K562 (cell line): ENCODE results near the gene ATP5PO. TPM values are rescaled to one million over a fixed set of nuclear protein-coding genes. Genes with fewer than 3 reads are reported as not detected.

Experiments
- ATAC-seq: fragments of 200-7000 bp; cut with Tn5 transposase; 3 replicates; pipeline ENCODE4 v1.9.1; 2020; ENCODE audit warnings: moderate library complexity
- BruUV-seq: library from RNA; stranded (reverse); fragments of 400-500 nt; replicated peaks from 2 replicates; lab custom pipeline; 2021; lab: Mats Ljungman, UMichigan
- CTCF ChIA-PET: fragments of 300-600 bp; formaldehyde crosslinking; extraction: SDS; loops from one replicate; lab custom pipeline; 2021; ENCODE audit warnings: low intra/inter-chr PET ratio; lab: Yijun Ruan, JAX
- POLR2A ChIA-PET: fragments of 300-600, 350-650 bp; sonication (Branson Sonifier 250); formaldehyde crosslinking; extraction: SDS; loops from one replicate; lab custom pipeline; 2021; ENCODE audit warnings: antibody characterized with exemption, inconsistent platforms; lab: Yijun Ruan, JAX
- DNase-seq, 4 experiments: peaks; one replicate each; pipeline versions ENCODE4 v3.0.0 to v3.0.0-alpha.2; 2011 to 2018; ENCODE audit warnings: low spot score in 3 of 4, mixed read lengths in 3 of 4; ENCODE audit errors: extremely low read depth in 1 of 4
- FAIRE-seq: peaks from 2 replicates; lab custom pipeline; 2011; peaks lifted over from hg19 to GRCh38; lab: Jason Lieb, UNC
- H2AFZ ChIP-seq: 2 replicates; pipeline ENCODE4 v1.6.0; 2011; ENCODE audit warnings: low read depth, low read length, control low read depth, inconsistent platforms
- H3K27ac ChIP-seq: fragments of 200-600 bp; 3 replicates; pipeline ENCODE4 v1.8.0; 2011; ENCODE audit warnings: low read depth, mild to moderate bottlenecking, control low read depth, inconsistent platforms, low read length, moderate library complexity, mixed read lengths; ENCODE audit errors: extremely low read depth
- H3K27me3 ChIP-seq, 2 experiments: fragments of 300-600 bp in 1 of 2; 2 replicates in 1 of 2; 3 replicates in 1 of 2; pipeline versions ENCODE4 v1.6.0 to v1.8.0; 2011; ENCODE audit warnings: inconsistent platforms in 2 of 2, low read length in 2 of 2, mild to moderate bottlenecking in 1 of 2, mixed read lengths in 1 of 2, moderate library complexity in 1 of 2; ENCODE audit not compliant: control insufficient read depth in 2 of 2, insufficient read depth in 2 of 2
- H3K36me3 ChIP-seq: fragments of 300-600 bp; 3 replicates; pipeline ENCODE4 v1.8.0; 2011; ENCODE audit warnings: mild to moderate bottlenecking, low read length, inconsistent platforms; ENCODE audit not compliant: control insufficient read depth, insufficient read depth
- H3K4me1 ChIP-seq, 2 experiments: fragments of 200-600 bp in 1 of 2; replicated peaks in 1 of 2; 2 replicates in 1 of 2; 3 replicates in 1 of 2; pipeline versions ENCODE4 v1.5.1 to v1.8.0; 2011; ENCODE audit warnings: inconsistent platforms in 2 of 2, low read length in 2 of 2, mild to moderate bottlenecking in 1 of 2, mixed read lengths in 1 of 2, moderate library complexity in 1 of 2; ENCODE audit not compliant: control insufficient read depth in 2 of 2, insufficient read depth in 2 of 2
- H3K4me2 ChIP-seq: 2 replicates; pipeline ENCODE4 v1.6.1; 2011; ENCODE audit warnings: low read length, control low read depth, inconsistent platforms, mixed read lengths; ENCODE audit not compliant: insufficient read depth
- H3K4me3 ChIP-seq: fragments of 200-600 bp; sonication (generic), shearing (Covaris generic); 2 replicates; pipeline ENCODE4 v1.5.1; 2016; ENCODE audit warnings: control low read depth, inconsistent platforms
- H3K79me2 ChIP-seq: fragments of 200-600 bp; 3 replicates; pipeline ENCODE4 v1.8.0; 2011; ENCODE audit warnings: low read length, inconsistent platforms; ENCODE audit not compliant: control insufficient read depth, insufficient read depth
- H3K9ac ChIP-seq, 2 experiments: 2 replicates each; pipeline versions ENCODE4 v1.6.0 to v1.6.1; 2011; ENCODE audit warnings: low read depth in 2 of 2, low read length in 2 of 2, control low read depth in 1 of 2, inconsistent platforms in 1 of 2, mild to moderate bottlenecking in 1 of 2, mixed read lengths in 1 of 2; ENCODE audit not compliant: insufficient read depth in 1 of 2
- H3K9me1 ChIP-seq: one replicate; pipeline ENCODE4 v1.6.0; 2011; ENCODE audit warnings: inconsistent platforms, mild to moderate bottlenecking, low read length, moderate library complexity; ENCODE audit not compliant: control insufficient read depth, insufficient read depth
- H3K9me3 ChIP-seq: replicated peaks from 2 replicates; pipeline ENCODE4 v1.5.1; 2011; ENCODE audit warnings: low read depth, low read length, inconsistent platforms; ENCODE audit not compliant: control insufficient read depth, insufficient read depth
- H4K20me1 ChIP-seq: replicated peaks from 2 replicates; pipeline ENCODE4 v1.6.1; 2011; ENCODE audit warnings: low read length, inconsistent platforms, mixed read lengths; ENCODE audit not compliant: control insufficient read depth, insufficient read depth
- EP300 ChIP-seq: IDR thresholded peaks from 2 replicates; pipeline ENCODE4 v1.6.1; 2012; ENCODE audit warnings: low read length, improper control_type of control experiment
- L3MBTL2 ChIP-seq: fragments of 450-650 bp; IDR thresholded peaks from 2 replicates; pipeline ENCODE4 v1.6.1; 2016; ENCODE audit warnings: mild to moderate bottlenecking, moderate library complexity
- POLR2H ChIP-seq: IDR thresholded peaks from 2 replicates; pipeline ENCODE4 v1.6.1; 2016; ENCODE audit warnings: missing genetic modification characterization, low read depth, mild to moderate bottlenecking, control low read depth, missing compliant biosample characterization, moderate library complexity
- ZNF217 ChIP-seq: sonication (generic); formaldehyde crosslinking; IDR thresholded peaks from 2 replicates; pipeline ENCODE4 v1.8.0; 2022; ENCODE audit warnings: mild to moderate bottlenecking, missing genetic modification reagents
- ZNF23 ChIP-seq: fragments of 250-450 bp; sonication (Bioruptor Pico); IDR thresholded peaks from 2 replicates; pipeline ENCODE4 v1.4.0; 2020; ENCODE audit warnings: mild to moderate bottlenecking
- ZNF551 ChIP-seq: fragments of 250-450 bp; sonication (Bioruptor Pico); IDR thresholded peaks from 2 replicates; pipeline ENCODE4 v1.5.0; 2021; ENCODE audit warnings: mild to moderate bottlenecking, moderate library complexity
- WGBS: fragments of 100-300 bp; shearing (Covaris generic); methylation state at CpG from one replicate; pipeline ENCODE4 v1.1.6; 2016; ENCODE audit warnings: low coverage, mixed read lengths; ENCODE audit not compliant: insufficient coverage; ENCODE audit errors: missing lambda C conversion rate; 5-methylcytosine and 5-hydroxymethylcytosine counted together
- in situ Hi-C: fragments of 300-500 bp; cut with MboI; formaldehyde crosslinking; loops from 4 replicates; pipeline ENCODE4 v1.15.0; 2018; ENCODE audit warnings: inconsistent platforms, mixed read lengths
- intact Hi-C: fragments of 100-400 bp; cut with micrococcal nuclease; formaldehyde crosslinking; loops from 2 replicates; pipeline ENCODE4 v1.14.2; 2022
- polyA plus RNA-seq, 8 experiments: library from polyadenylated mRNA; depleted of rRNA in 4 of 8; stranded (reverse) in 5 of 8; unstranded in 3 of 8; fragments of >200 nt; fragmentation: Nextera tagmentation in 2 of 8; fragmentation: Illumina TruSeq in 1 of 8; extraction: Ambion mirVana in 2 of 8; extraction: Trizol in 1 of 8; gene quantifications; 2 replicates each; pipeline versions ENCODE4 v1.2.1 to v1.2.3, GENCODE V29; 2011 to 2014; ENCODE audit warnings: inconsistent platforms in 1 of 8, missing spikeins in 1 of 8
- total RNA-seq, 7 experiments: library from RNA; depleted of rRNA in 6 of 7; stranded (reverse); fragments of >200 nt in 6 of 7; fragmentation: Illumina TruSeq in 2 of 7; extraction: Trizol in 2 of 7; gene quantifications; 2 replicates each; pipeline versions ENCODE4 v1.2.1 to v1.2.3, GENCODE V29; 2011 to 2021; ENCODE audit warnings: low replicate concordance in 1 of 7
- TF ChIP-seq, protein P1 (sequence below), 3 experiments: IDR thresholded peaks in 2 of 3; conservative IDR thresholded peaks in 1 of 3; 2 replicates each; pipeline ENCODE4 v1.5.1; 2011 to 2012; ENCODE audit warnings: low read length in 3 of 3, mild to moderate bottlenecking in 3 of 3, control low read depth in 2 of 3, improper control_type of control experiment in 1 of 3, inconsistent platforms in 1 of 3, low read depth in 1 of 3, mixed read lengths in 1 of 3, moderate library complexity in 1 of 3; ENCODE audit not compliant: insufficient read depth in 2 of 3
- TF ChIP-seq, protein P2 (sequence below): sonication (generic); formaldehyde crosslinking; IDR thresholded peaks from 2 replicates; pipeline ENCODE4 v1.8.1; 2023; ENCODE audit warnings: mild to moderate bottlenecking, missing genetic modification reagents
- TF ChIP-seq, protein P3 (sequence below): fragments of 250-450 bp; sonication (Bioruptor Pico); IDR thresholded peaks from 2 replicates; pipeline ENCODE4 v1.5.1; 2021; ENCODE audit warnings: mild to moderate bottlenecking

ATP5PO gene
- total and polyA plus RNA-seq, 9 of the 15 experiments (the other 6 are each of a cell fraction or from before 2014, with no cell fraction given): 367 to 2,722 (median 808) TPM

DNA sequence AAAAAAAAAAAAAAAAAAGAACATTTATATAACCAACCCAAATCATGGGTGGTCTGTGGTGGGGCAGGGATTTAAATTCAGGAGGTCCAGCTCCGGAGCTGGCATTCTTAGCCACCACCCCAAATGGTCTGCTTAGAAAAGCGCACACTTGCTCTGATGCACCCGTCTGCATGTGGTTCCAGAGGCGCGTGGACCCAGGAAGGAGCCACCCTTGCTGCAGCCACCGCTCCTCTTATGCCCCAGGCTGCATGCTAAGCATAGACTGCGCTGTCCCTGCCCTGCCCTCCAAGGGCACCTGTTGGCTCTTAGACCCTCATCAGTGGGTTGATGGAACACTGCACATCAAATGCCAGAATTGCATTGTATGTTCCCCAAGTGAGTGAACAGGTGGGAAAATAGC is 41.4 kb downstream of the ATP5PO start:
- Histone ChIP-seq H3K27me3 (peaks cover 17 to 45% of the 10 kb centered on the region in 2 experiments; a peak in 4 of 5 replicates), H3K27ac (no peak overlapping the region), H3K4me1 (no peaks in the 10 kb centered on the region; a peak in 1 of 5 replicates), H3K9me1 (no peaks in the 10 kb centered on the region), H3K9ac (no peak overlapping the region), H4K20me1 (no peaks in the 10 kb centered on the region), H3K9me3 (no peaks in the 10 kb centered on the region), H2AFZ (no peak overlapping the region), H3K4me2 (no peak overlapping the region), H3K36me3 (no peaks in the 10 kb centered on the region), H3K79me2 (no peaks in the 10 kb centered on the region), H3K4me3 (no peak overlapping the region)
- TF ChIP-seq POLR2H (no peak), EP300 (no peak)
- no peak for FAIRE-seq
- in situ Hi-C loops: no loop called here
- intact Hi-C loops: loop anchor here (10.0 kb wide), 1 partner anchor 149 kb away; no protein-coding TSS in a partner anchor
- DNase-seq: no peak
- no peak for ATAC-seq
- 16% methylated on average over 7 of the region's 7 CpGs for WGBS
- POLR2A ChIA-PET: no interaction called here
- CTCF ChIA-PET: no interaction called here
- BruUV-seq: no TSS peak

DNA sequence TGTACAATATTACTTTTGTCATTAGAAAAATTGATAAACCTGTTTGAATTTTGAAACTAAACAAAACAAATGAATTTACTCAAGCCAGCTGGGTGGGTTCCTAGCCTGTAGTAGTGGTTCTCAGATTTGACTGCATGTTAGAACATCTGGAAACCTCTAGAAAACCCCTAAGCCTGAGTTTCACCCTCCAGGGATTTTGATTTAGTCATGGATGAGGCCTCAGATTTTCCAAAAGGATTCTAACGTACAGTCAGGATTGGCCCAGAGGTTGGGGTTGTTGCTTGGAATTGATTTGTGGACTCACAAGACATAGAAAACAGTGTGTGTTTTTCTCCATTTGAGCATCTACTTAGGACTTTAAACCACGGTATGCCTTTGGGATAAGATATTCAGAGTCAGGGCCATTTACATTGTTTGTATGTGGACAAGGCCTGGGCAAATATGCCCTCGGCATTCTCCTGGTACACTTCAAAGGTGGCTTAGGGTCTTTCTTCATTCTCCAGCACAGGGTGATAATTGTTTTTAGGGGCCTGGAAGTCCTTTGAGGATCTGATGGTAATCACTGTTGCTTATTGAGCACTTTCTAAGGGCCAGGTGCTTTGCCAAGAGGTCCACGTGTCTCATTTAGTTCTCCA is 42.6 kb downstream of the ATP5PO start:
- H3K4me3 ChIP-seq: no peak overlapping the region
- no peak for FAIRE-seq
- TF ChIP-seq L3MBTL2 (no peak), ZNF217 (CRISPR knock-in tag) (no peak), ZNF23 (CRISPR knock-in tag) (no peak), ZNF551 (CRISPR knock-in tag) (no peak)
- TF ChIP-seq, protein P1, sequence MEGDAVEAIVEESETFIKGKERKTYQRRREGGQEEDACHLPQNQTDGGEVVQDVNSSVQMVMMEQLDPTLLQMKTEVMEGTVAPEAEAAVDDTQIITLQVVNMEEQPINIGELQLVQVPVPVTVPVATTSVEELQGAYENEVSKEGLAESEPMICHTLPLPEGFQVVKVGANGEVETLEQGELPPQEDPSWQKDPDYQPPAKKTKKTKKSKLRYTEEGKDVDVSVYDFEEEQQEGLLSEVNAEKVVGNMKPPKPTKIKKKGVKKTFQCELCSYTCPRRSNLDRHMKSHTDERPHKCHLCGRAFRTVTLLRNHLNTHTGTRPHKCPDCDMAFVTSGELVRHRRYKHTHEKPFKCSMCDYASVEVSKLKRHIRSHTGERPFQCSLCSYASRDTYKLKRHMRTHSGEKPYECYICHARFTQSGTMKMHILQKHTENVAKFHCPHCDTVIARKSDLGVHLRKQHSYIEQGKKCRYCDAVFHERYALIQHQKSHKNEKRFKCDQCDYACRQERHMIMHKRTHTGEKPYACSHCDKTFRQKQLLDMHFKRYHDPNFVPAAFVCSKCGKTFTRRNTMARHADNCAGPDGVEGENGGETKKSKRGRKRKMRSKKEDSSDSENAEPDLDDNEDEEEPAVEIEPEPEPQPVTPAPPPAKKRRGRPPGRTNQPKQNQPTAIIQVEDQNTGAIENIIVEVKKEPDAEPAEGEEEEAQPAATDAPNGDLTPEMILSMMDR (IDR thresholded peaks at IDR 0.05 in 2 of 3, conservative IDR thresholded peaks at IDR 0.05 in 1 of 3; ENCODE audit: insufficient read depth in 2 of 3, low read depth in 1 of 3, low read length in 3 of 3): no peak
- TF ChIP-seq, protein P2, sequence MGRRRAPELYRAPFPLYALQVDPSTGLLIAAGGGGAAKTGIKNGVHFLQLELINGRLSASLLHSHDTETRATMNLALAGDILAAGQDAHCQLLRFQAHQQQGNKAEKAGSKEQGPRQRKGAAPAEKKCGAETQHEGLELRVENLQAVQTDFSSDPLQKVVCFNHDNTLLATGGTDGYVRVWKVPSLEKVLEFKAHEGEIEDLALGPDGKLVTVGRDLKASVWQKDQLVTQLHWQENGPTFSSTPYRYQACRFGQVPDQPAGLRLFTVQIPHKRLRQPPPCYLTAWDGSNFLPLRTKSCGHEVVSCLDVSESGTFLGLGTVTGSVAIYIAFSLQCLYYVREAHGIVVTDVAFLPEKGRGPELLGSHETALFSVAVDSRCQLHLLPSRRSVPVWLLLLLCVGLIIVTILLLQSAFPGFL (CRISPR knock-in tag): no peak
- TF ChIP-seq, protein P3, sequence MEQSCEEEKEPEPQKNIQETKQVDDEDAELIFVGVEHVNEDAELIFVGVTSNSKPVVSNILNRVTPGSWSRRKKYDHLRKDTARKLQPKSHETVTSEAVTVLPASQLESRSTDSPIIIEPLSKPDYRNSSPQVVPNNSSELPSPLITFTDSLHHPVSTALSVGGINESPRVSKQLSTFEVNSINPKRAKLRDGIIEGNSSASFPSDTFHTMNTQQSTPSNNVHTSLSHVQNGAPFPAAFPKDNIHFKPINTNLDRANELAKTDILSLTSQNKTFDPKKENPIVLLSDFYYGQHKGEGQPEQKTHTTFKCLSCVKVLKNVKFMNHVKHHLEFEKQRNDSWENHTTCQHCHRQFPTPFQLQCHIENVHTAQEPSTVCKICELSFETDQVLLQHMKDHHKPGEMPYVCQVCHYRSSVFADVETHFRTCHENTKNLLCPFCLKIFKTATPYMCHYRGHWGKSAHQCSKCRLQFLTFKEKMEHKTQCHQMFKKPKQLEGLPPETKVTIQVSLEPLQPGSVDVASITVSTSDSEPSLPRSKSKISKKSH (CRISPR knock-in tag): no peak
- H3K4me1 ChIP-seq: no peaks in the 10 kb centered on the region; a peak in 1 of 5 replicates
- no peak for ATAC-seq
- H3K36me3 ChIP-seq: no peaks in the 10 kb centered on the region
- no peaks in the 10 kb centered on the region for H4K20me1 ChIP-seq
- H3K27ac ChIP-seq: no peak overlapping the region
- in situ Hi-C loops: no loop called here
- H3K9ac ChIP-seq: no peak overlapping the region
- H3K79me2 ChIP-seq: no peaks in the 10 kb centered on the region
- no peak overlapping the region for H2AFZ ChIP-seq
- ChIA-PET POLR2A (interaction anchor here (0.8 kb wide), 1 partner anchor 223 kb away, joined by 3 read pairs; no protein-coding TSS in a partner anchor), CTCF (no interaction called here)
- DNase-seq: no peak
- no peaks in the 10 kb centered on the region for H3K9me3 ChIP-seq
- no peak overlapping the region for H3K4me2 ChIP-seq
- H3K27me3 ChIP-seq: peaks cover 13 to 33% of the 10 kb centered on the region in 2 experiments; a peak in 4 of 5 replicates
- 16% methylated on average over 4 of the region's 4 CpGs for WGBS
- no TSS peak for BruUV-seq
- no peaks in the 10 kb centered on the region for H3K9me1 ChIP-seq
- intact Hi-C loops: loop anchor here (10.0 kb wide), 1 partner anchor 148 kb away; no protein-coding TSS in a partner anchor
